SHP77 (cell line): ENCODE results near the gene GEN1.
A peak's percentile ranks its signal among the peaks of the same experiment; 100 is the strongest.

Experiments used
- DNase-seq, 2 experiments: peaks; one replicate each; lab custom pipeline; 2025; lab: John Stamatoyannopoulos, UW

Gene GEN1

DNA sequence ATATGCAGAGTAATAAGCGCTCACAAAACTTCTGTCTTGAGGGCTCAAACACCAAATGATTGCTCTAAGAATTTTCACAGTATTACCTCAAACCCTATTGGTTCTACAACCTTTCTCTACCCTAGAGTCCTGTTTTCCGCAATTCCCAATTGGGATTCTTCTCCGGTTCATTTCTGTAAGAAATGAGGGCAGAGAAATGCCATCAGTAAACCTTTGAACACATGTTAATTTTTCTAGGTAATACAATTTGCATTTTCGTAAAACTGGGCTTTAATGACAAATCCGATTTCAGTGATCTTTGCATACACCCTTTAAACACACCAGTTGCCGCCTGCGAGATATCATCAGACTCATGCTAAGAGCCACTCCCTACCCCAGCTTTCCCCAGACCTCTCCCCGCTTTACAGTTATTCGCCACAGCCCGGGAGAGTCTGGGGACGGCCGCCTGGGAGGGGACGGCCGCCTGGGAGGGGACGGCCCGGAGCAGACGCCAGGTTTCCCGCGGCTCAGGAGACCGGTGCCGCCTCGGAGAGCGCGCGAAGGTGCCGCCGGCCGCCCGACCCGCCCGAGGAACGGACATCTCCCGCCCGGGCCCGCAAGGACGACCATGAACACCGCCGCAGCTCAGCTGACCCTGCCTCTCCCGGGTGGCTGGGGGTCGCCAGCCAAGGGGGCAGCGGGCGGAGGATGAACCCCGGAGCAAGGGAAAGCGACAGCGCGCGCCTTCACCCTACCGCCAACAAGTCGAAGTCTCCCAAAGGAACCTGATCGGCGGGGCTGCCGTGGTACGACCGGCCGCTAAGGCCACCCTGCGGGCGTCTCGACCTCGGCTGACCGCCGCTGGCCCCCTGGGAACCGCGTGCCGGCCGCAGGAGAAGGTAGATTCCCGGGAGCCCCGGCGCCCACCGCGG lies 791 bp upstream of the GEN1 start:
- DNase-seq, result peak; percentile 27 to 38

DNA sequence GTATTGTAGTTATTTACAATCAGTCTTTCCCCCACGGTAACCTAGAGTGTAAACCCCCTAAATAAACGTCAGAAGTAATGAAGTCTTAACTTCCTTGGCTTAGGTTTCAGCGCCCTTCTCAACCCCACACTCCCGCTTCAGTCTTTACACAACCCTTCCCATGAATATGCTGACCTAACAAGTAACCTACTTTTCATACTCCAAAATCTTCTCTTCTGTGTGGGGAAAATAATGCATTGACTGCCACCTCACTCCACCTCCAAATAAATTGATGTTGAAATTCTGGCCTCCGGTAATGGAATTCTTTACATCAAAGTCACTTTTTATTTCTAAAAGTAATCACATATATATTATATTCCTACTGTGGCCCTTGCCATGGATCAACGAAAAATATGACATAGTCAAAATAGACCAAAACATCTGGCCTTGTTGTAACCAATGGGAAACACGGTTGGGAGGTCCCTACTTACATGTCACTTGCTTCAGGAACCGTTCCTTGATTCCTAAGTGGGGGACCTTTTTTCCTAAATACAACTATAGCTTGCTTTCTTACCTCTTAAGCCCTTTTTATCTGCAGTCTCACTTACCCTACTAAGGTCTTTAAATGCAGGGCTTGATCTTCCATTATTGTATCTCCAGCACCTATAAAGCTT lies 961 bp downstream of the GEN1 start:
- DNase-seq, result peak in 1 of 2 experiments; percentile 2

- DNase-seq, result no peak
Measured at GRCh38 chr2:17756668-17757067, 2.7 kb downstream of the GEN1 start.

DNA sequence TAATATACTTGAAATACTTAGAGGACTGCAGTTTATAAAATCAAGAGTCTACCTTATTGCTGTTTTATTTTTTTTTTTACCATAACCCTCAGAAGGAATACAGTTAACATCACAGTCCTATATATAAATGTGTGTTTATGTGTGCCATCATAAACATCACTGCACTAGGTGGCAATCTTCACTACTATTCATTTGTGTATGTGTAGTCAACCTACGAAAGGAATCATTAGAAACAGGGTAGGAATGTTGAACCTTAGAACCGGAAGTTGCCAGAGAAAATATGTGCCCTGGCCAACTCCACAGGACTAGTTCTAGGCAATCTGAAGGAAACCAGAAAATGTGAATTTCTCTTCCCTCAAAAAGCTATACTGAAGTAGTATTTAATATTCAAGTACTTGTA lies 3.4 kb downstream of the GEN1 start:
- no peak for DNase-seq

DNA sequence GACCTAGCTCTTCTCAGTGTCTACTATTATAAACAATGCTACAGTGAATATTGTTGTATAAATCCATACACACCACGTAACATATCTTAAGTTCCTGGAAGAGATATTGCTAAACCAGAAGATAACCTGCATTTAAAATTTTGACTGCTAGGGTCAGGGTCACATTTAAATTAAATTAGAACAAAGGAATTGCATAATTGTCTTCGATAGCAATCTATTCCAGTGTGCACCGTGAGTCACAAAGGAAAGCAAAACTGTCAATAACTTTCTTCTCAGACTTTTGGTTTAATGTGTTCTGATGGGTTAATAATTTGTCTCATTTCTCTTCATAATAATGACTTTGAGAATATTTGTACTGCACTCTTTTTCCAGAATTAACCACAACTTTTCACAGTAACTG lies 4.2 kb downstream of the GEN1 start:
- no peak for DNase-seq

DNA sequence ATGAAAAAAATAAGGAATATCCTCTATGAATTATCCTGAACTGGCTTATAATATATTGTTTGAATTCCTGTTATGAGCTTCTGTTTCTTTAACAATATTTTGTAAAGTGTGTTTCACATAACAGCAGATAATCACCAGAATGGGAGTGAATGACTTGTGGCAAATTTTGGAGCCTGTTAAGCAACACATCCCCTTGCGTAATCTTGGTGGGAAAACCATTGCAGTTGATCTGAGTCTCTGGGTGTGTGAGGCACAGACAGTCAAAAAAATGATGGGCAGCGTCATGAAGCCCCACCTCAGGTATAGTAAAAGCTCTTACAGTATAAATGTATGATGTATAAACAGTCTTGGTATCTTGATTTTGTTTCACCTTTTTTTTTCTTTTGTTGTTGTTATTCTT lies 5.9 kb downstream of the GEN1 start:
- DNase-seq, result no peak

DNA sequence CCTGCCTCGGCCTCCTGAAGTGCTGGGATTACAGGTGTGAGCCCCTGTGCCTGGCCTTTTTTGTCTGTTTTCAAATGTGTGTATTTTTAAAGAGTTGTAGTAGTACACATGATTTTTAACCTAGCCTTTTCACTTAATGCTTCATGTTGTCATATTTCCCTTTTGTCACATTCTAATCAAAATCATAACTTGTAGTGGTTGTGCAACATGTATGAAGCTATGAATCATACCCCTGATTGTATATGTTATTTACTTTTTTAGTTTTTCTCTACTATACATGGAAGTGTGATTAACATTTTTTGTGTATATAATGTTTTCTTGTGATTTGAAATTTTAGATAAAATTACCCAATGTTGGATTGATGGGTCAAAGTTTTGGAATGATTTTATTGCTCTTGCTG lies 8.5 kb downstream of the GEN1 start:
- DNase-seq, result no peak

- no peak for DNase-seq
Measured at GRCh38 chr2:17763641-17764333, 9.8 kb downstream of the GEN1 start.

DNA sequence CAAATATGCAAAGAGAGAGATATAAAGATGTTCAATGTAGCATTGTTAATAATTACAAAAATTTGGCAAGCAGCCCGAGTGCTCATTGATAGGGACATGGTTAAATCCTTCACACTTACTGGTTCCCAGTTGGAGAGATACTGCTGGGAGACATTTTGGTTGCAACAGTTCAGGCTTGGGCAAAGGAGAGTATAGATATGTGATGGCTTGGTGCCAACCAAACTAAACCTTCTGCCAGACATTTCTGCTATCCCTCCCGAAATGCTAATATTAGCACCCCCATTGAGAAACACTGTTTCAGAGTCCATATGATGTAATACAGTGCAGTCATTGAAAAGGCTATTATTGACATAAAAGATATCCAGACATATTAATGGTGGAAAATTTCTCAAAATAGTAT lies 11.5 kb downstream of the GEN1 start:
- DNase-seq, result no peak

DNA sequence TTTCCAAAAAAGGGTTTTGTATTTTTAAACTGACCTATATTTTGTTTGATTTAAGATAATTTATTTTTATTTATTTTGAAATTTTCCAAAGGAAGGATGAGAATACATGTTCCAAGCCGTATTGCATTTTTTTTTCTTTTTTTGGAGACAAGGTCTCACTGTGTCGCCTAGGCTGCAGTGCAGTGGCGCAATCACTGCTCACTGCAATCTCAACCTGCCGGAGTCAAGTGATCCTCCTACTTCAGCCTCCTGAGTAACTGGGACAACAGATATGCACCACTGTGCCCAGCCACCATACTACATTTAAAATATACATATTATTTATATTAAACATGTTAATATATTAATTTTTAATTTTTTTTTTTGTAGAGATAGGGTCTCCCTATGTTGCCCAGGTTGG lies 15.0 kb downstream of the GEN1 start:
- no peak for DNase-seq

- DNase-seq, result no peak
Measured at GRCh38 chr2:17771956-17772355, 18.0 kb downstream of the GEN1 start.

GRCh38 chr2:17772532-17772931 lies 18.6 kb downstream of the GEN1 start:
- DNase-seq, result no peak

GRCh38 chr2:17780546-17780945 lies 26.6 kb downstream of the GEN1 start:
- no peak for DNase-seq

DNA sequence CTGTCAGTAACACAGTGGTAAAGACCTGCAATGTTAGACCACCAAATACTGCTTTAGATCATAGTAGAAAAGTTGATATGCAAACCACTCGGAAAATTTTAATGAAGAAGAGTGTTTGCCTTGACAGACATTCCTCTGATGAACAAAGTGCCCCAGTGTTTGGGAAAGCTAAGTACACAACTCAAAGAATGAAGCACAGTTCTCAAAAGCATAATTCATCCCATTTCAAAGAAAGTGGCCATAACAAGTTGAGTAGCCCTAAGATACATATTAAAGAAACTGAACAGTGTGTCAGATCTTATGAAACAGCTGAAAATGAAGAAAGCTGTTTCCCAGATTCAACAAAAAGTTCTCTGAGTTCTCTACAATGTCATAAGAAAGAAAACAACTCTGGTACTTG lies 27.5 kb downstream of the GEN1 start:
- no peak for DNase-seq

GRCh38 chr2:17786727-17787126 lies 32.8 kb downstream of the GEN1 start:
- no peak for DNase-seq

DNA sequence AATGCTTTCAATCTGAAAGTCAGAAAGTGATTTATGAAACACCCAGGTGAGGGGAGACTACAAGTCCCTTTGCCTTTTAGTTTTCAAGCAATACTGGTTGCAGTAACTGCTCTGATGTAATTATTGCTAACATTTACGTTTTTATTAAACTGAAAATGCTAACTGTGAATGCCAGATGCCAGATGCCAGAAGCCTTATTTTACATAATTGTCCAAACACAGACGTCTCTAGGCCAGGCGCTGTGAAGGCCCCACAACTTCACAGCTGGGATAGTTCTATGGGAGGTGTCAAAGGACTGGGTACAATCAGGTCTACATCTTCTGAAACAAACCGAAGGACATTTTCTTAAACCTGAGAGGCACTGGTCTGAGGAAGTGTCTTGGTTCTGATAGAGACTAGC lies 34.8 kb downstream of the GEN1 start:
- no peak for DNase-seq

GRCh38 chr2:17790536-17790935 lies 36.6 kb downstream of the GEN1 start:
- no peak for DNase-seq

DNA sequence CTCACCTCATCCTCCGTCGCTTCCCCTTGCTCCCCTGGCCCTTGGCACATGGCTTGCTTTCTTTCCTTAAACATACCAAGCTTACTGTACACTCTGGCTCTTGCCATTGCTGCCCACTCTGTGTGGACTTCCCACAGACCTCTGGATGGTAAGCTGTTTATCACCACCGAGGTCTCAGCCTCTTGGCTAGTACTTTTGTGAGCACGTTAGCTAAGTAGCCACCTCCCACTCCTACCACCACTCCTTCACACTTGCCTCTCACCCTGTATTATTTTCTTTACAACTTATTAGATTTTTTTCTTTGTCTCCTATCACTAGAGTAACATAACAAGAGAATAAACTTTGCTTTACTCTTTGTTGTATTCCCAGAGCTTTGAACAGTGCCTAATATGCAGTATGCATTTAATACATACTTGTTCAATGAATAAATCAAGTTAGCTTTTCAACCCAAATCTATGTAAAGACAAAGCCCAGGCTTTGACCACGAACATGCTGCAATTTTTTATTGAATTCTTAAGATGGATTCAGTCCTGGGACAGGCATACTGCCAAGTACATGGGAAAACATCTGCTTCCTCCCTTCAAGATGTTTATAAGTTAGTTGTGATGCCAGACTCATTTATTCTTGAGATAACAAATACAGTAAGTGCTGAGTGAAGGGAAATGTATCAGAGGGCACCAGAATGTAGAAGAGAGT lies 37.3 kb downstream of the GEN1 start:
- DNase-seq, result no peak

DNA sequence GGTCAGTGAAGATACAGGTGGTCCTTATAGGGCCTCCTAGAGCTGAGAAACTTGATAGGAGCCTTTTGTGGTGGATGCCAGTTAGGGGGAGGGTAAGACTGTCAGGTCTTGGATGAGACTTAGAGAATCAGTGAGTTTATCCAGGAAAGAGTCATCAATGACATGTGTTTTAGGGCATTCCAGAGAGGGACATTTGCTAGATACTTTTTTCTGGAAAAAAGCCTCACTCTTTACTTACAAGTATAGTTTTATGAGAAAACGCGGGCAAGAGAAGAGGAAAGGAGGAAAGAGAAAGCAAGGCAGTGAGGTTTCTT lies 37.8 kb downstream of the GEN1 start:
- no peak for DNase-seq

- DNase-seq, result no peak
Measured at GRCh38 chr2:17792515-17792914, 38.6 kb downstream of the GEN1 start.

DNA sequence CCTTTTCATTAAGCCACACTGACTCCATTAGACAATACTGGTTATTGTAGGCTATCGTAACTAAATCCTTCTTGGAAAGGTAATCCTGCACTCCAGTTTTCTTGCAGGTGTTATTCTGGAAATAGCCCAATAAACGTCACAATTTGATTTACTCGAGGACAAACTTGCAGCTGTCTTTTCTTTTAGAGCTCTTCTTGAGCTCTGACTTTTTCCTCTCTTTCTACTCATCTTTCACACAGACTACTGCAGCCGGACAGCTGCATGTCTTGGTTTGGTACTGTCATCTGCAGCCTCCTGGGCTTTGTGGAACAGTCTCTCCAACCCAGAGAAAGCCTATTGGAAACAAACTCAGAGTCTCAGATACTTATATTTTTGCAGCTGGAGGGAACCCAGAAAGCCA lies 39.4 kb downstream of the GEN1 start:
- DNase-seq, result no peak

DNA sequence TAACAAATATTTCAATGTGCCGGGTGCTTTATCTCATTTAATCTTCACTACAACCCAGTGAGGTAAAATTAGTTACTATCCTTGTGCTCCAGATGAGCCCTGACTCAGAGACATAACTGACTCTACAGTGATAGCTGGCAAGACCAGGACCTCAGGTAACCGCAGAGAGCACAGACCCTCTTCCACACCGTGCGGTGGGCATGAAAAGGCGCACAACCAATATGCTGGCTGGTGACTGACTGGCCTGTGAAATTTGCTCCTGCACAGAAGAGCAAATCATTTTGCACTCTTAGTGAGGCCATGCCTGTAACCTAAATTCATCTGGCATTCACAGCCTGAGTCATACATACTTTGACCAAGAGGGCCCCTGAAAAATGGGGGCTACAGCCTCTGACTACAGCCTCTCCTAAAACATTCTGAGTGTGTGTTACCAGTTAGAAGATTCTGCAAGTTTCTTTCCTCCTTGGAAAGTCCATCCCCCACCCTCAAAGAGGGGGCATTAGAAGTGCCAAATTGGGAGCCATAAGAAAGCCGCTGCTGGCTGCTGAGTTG lies 39.9 kb downstream of the GEN1 start:
- DNase-seq, result no peak
